Uterus (tissue), 2 donors: ENCODE measurements around the gene MIEF1.

Experiments used
- POLR2A ChIP-seq, 2 donors: fragments of 450-650 bp; IDR thresholded peaks; one replicate each; pipeline ENCODE4 v1.6.1; 2016; ENCODE audit warnings: antibody characterized with exemption in 2 of 2, mild to moderate bottlenecking in 1 of 2, moderate library complexity in 1 of 2
- TF ChIP-seq, protein P1 (sequence below), 4 experiments: fragments of 200-600 bp in 2 of 4; fragments of 450-650 bp in 2 of 4; sonication (generic) in 2 of 4; IDR thresholded peaks; one replicate each; pipeline ENCODE4 v1.5.1; 2016 to 2019; ENCODE audit warnings: antibody characterized with exemption in 4 of 4, mild to moderate bottlenecking in 2 of 4, moderate library complexity in 1 of 4

DNA sequence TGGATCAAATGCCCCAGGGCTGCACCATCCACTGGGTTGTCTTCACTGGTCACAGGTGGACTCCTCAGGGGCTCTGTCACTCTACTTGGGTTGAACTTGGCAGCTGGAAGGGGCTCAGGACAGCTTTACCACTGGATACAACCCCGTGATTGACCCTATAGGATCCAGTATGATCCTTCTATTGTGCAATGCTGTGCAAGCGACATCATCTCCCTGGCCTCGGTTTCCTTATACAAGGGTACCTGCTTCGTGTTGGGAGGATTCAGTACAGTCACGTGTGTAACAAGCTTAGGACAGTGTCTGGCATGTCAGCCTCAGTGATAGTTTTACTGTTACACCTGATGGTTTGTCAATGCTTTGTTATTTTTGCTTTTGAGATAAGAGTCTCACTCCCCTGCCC is 20.5 kb upstream of the MIEF1 start:
- TF ChIP-seq POLR2A (IDR thresholded peaks at IDR 0.05) = no peak
- TF ChIP-seq, protein P1, sequence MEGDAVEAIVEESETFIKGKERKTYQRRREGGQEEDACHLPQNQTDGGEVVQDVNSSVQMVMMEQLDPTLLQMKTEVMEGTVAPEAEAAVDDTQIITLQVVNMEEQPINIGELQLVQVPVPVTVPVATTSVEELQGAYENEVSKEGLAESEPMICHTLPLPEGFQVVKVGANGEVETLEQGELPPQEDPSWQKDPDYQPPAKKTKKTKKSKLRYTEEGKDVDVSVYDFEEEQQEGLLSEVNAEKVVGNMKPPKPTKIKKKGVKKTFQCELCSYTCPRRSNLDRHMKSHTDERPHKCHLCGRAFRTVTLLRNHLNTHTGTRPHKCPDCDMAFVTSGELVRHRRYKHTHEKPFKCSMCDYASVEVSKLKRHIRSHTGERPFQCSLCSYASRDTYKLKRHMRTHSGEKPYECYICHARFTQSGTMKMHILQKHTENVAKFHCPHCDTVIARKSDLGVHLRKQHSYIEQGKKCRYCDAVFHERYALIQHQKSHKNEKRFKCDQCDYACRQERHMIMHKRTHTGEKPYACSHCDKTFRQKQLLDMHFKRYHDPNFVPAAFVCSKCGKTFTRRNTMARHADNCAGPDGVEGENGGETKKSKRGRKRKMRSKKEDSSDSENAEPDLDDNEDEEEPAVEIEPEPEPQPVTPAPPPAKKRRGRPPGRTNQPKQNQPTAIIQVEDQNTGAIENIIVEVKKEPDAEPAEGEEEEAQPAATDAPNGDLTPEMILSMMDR (IDR thresholded peaks at IDR 0.05) = no peak
